Ectodermal cell (in vitro differentiated cells): ENCODE results near the gene LRMDA.

Source experiments
- H3K27ac ChIP-seq: 2 replicates; pipeline ENCODE4 v1.7.0; 2013; ENCODE audit warnings: mild to moderate bottlenecking, low read depth, low read length; ENCODE audit not compliant: insufficient read depth, poor library complexity, severe bottlenecking
- H3K27me3 ChIP-seq: 2 replicates; pipeline ENCODE4 v1.7.0; 2013; ENCODE audit warnings: mild to moderate bottlenecking, low read length; ENCODE audit not compliant: insufficient read depth, control insufficient read depth, poor library complexity, severe bottlenecking
- H3K36me3 ChIP-seq: one replicate; pipeline ENCODE4 v1.7.0; 2013; ENCODE audit warnings: low read length; ENCODE audit not compliant: control insufficient read depth, insufficient read depth
- H3K4me1 ChIP-seq: one replicate; pipeline ENCODE4 v1.7.0; 2013; ENCODE audit warnings: low read length; ENCODE audit not compliant: control insufficient read depth, insufficient read depth
- H3K4me3 ChIP-seq: 2 replicates; pipeline ENCODE4 v1.7.0; 2013; ENCODE audit warnings: low read depth, low read length, control low read depth; ENCODE audit not compliant: insufficient read depth
- H3K9me3 ChIP-seq: 2 replicates; pipeline ENCODE4 v1.7.0; 2013; ENCODE audit warnings: mild to moderate bottlenecking, low read length, moderate library complexity; ENCODE audit not compliant: control insufficient read depth
- WGBS, 2 experiments: methylation state at CpG; one replicate each; pipeline ENCODE4 v1.1.7; 2013; ENCODE audit warnings: missing lambda C conversion rate in 2 of 2; 5-methylcytosine and 5-hydroxymethylcytosine counted together

The LRMDA gene

DNA sequence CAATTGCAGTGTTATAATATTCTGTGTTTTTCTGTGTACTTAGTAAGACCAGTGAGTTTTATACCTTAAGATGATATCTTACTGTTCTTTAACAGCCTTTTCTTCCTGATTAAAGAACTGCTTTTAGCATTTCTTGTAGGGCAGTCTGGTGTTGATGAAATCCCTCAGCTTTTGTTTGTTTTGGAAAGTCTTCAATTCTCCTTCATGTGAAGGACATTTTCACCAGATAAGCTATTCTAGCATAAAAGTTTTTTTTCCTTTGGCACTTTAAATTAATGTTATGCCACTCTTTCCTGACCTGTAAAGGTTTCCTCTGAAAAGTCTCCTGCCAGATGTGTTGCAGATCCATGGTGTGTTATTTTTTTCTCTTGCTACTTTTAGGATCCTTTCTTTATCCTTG is 1059.8 kb downstream of the LRMDA start:
- Histone ChIP-seq H3K9me3 (peaks cover 3% of the 10 kb centered on the region), H3K27me3 (no peaks in the 10 kb centered on the region), H3K36me3 (no peaks in the 10 kb centered on the region), H3K4me1 (no peaks in the 10 kb centered on the region), H3K4me3 (no peak overlapping the region), H3K27ac (no peak overlapping the region)

DNA sequence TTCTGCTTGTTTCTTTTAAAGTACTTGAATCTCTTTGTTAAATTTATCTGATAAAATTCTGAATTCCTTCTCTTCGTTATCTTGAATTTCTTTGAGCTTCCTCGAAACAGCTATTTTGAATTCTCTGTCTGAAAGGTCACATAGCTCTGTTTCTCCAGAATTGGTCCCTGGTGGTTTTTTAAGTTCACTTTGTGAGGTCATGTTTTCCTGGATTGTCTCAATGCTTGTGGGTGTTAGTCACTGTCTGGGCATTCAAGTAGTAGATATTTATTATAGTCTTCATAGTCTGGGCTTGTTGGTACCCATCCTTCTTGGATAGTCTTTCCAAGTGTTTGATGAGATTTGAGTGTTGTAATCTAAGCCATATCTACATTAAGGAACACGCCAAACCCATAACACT is 1060.6 kb downstream of the LRMDA start:
- H3K4me1 ChIP-seq, result no peaks in the 10 kb centered on the region
- H3K27ac ChIP-seq, result no peak overlapping the region
- no peaks in the 10 kb centered on the region for H3K27me3 ChIP-seq
- no peaks in the 10 kb centered on the region for H3K36me3 ChIP-seq
- 90 to 96% methylated on average over 3 of the region's 3 CpGs for WGBS, 2 experiments
- H3K9me3 ChIP-seq, result peaks cover 3% of the 10 kb centered on the region
- no peak overlapping the region for H3K4me3 ChIP-seq

DNA sequence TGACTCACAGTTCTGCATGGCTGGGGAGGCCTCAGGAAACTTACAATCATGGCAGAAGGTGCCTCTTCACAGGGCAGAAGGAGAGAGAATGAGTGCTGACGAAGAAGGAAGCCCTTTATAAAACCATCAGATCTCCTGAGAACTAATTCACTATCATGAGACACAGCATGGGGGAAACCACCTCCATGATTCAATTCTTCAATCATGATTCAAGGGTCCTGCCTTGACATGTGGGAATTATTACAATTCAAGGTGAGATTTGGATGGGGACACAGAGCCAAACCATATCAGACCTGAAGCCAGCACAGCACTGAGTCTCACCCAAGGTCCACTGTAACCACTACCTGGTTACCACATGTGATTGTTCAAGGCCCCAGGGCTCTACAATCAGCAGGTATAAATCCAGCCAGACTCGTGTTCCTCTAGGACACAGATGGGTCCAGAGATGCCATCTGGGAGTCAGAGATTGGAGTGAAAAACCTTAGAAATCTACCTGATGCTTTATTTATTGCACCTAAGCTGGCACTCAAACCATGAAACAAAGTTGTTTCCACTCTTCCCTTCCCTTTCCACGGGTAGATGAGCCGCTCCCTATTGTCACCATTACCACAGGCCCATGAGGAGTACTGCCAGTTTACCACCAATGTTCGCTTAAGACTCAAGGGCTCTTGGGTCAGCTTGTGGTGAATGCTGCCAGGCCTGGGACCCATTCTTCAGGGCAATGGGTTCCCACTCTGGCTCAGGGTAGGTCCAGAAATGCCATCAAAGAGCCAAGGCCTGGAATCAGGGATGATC is 1061.5 kb downstream of the LRMDA start:
- no peaks in the 10 kb centered on the region for H3K36me3 ChIP-seq
- no peak overlapping the region for H3K4me3 ChIP-seq
- H3K9me3 ChIP-seq, result peaks cover 3% of the 10 kb centered on the region
- H3K27me3 ChIP-seq, result no peaks in the 10 kb centered on the region
- 89 to 92% methylated on average over 5 of the region's 5 CpGs for WGBS, 2 experiments
- H3K27ac ChIP-seq, result no peak overlapping the region
- no peaks in the 10 kb centered on the region for H3K4me1 ChIP-seq

DNA sequence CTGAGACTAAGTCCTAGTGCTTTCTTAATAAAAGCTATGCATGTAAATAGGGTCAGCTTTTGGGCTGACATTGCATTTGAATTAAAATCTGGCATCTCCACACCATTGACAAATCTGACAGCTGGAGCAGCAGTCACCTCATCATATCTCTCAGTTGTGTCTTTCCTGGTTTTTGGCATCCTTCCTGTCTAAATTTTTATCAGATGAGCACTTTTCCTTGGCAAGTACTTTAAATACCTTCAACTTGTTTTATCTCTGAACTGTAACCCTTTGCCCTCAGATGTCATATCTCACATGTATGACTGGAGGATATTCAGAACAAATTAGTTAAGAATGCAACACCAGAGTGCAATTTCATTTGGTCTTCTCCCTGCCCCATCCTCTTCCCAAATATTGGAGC is 1066.2 kb downstream of the LRMDA start:
- Histone ChIP-seq H3K27ac (no peak overlapping the region), H3K4me3 (no peak overlapping the region), H3K9me3 (peaks cover 2% of the 10 kb centered on the region), H3K36me3 (no peaks in the 10 kb centered on the region), H3K4me1 (no peaks in the 10 kb centered on the region), H3K27me3 (no peaks in the 10 kb centered on the region)

DNA sequence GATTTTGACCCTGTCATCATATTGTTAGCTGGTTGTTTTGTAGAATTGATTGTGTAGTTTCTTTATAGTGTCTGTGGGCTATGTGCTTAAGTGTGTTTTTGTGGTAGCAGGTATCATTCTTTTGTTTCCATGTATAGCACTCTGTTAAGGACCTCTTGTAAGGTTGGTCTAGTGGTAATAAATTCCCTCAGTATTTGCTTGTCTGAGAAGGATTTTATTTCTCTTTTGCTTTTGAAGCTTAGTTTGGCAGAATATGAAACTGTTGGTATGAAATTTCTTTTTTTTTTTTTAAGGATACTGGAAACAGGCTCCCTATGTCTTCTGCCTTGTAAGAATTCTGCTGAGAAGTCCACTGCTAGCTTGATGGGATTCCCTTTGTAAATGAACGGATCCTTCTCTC is 1073.4 kb downstream of the LRMDA start:
- no peaks in the 10 kb centered on the region for H3K27me3 ChIP-seq
- no peak overlapping the region for H3K27ac ChIP-seq
- H3K36me3 ChIP-seq, result no peaks in the 10 kb centered on the region
- peaks cover 2% of the 10 kb centered on the region for H3K9me3 ChIP-seq
- no peaks in the 10 kb centered on the region for H3K4me1 ChIP-seq
- H3K4me3 ChIP-seq, result no peak overlapping the region
- 97 to 100% methylated on average over 1 of the region's 1 CpG for WGBS, 2 experiments

DNA sequence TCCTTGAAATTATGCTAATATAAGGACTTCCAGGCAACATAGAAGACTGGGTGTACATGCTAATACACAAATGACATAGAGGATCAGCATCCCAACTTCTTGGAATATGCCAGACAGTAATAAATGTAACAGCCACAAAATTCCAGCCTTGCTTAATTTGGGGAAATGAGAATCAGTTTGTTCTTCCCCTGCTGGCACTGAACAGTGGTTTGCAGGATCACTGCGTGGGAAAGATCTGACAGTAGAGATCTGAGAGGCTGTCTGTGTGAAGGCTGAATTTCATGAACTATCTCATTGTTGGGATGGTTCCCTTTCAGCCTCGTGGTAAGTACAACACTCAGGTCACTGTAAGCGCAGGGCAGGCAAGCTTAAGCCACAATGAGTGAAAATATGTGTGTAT is 1078.0 kb downstream of the LRMDA start:
- Histone ChIP-seq H3K4me1 (no peaks in the 10 kb centered on the region), H3K4me3 (no peak overlapping the region), H3K36me3 (no peaks in the 10 kb centered on the region), H3K9me3 (no peaks in the 10 kb centered on the region), H3K27ac (no peak overlapping the region), H3K27me3 (no peaks in the 10 kb centered on the region)
- 78 to 82% methylated on average over 3 of the region's 3 CpGs for WGBS, 2 experiments

DNA sequence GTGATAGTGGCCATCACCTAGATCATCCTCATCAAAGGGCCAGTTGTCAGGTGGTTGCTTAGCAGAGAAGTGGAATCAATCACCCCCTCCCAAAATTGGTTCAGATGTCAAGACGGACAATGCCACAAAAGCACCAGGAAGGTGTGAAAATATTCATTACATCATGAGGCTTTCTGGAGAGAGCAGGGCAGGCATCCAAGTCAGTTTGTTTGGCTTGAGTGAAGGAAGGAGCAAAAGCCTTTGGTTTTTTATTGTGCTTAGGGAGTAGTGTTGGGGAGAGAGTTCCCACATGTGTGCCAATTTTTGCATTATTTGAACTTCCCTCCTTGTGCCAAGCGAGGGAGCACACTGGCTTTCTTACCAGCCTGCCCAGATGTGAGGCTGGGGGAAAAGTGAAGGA is 1082.9 kb downstream of the LRMDA start:
- Histone ChIP-seq H3K4me1 (no peaks in the 10 kb centered on the region), H3K27me3 (no peaks in the 10 kb centered on the region), H3K4me3 (no peak overlapping the region), H3K9me3 (no peaks in the 10 kb centered on the region), H3K36me3 (no peaks in the 10 kb centered on the region), H3K27ac (no peak overlapping the region)
- WGBS, 2 experiments, result 95 to 96% methylated on average over 2 of the region's 2 CpGs

DNA sequence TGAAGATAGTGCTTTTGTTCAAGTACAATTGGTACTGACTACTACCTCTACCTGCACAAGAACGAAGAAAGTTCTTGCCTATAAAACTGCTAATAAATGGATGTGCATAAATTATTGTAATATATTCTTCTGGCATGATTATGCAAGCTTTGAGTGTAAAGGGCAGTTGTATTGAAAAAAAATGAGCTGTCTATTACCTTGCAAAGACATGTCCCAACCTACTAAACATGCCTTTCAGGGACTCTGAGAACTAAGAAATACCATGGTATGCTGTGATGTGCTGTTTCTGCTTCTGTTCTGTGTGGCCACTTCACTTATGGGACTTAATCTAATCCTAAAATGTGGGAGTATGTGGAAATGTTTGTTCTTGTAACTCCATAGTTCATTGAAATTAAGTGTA is 1083.4 kb downstream of the LRMDA start:
- Histone ChIP-seq H3K27ac (no peak overlapping the region), H3K4me3 (no peak overlapping the region), H3K9me3 (no peaks in the 10 kb centered on the region), H3K27me3 (no peaks in the 10 kb centered on the region), H3K36me3 (no peaks in the 10 kb centered on the region), H3K4me1 (no peaks in the 10 kb centered on the region)
- 100% methylated on average over 1 of the region's 1 CpG; no CpG with 5 or more reads in 1 of the 2 experiments for WGBS, 2 experiments

DNA sequence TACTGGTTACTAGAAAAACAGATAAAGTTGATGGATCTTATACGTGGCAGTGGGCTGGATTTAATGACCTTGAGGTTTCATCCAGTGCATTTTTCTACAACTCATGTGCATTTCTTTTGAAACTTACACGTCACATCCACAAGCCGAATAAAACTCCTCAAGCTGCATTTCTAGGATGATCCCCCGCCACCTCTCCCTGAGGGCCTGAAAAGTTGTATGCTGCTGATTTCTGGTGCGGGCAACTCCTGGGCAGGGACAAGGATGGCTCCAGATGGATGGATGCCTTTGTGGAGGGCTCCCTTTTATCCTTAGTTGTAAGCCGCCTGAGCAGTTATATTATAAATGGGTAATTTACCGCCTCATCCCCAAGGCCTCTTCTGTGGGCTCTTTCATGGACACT is 1091.1 kb downstream of the LRMDA start:
- Histone ChIP-seq H3K27ac (no peak overlapping the region), H3K9me3 (no peaks in the 10 kb centered on the region), H3K4me1 (no peaks in the 10 kb centered on the region), H3K4me3 (no peak overlapping the region), H3K36me3 (no peaks in the 10 kb centered on the region), H3K27me3 (no peaks in the 10 kb centered on the region)
- WGBS, 2 experiments, result 92 to 93% methylated on average over 7 of the region's 7 CpGs

DNA sequence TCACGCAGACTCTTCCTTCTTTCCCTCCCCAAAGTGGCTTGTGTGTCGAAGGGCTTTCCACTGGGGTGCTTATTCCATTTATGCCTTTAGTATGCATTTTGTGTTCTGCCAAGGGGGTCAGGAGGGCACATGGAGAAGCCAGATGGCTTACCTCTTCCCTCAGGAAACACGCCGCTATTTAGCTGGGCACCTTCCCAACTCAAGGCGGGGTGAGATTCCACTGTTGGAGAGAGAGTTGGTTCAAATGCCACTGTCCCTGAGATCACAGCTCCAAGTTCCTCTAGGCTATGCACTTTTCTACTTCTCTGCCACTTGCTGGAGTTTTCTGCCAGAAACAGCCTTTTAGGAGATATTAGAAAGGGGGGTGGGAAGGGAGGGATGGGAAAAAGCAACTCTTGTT is 1091.8 kb downstream of the LRMDA start:
- H3K27ac ChIP-seq, result no peak overlapping the region
- no peak overlapping the region for H3K4me3 ChIP-seq
- H3K27me3 ChIP-seq, result no peaks in the 10 kb centered on the region
- 95 to 97% methylated on average over 5 of the region's 5 CpGs for WGBS, 2 experiments
- H3K36me3 ChIP-seq, result no peaks in the 10 kb centered on the region
- no peaks in the 10 kb centered on the region for H3K9me3 ChIP-seq
- H3K4me1 ChIP-seq, result no peaks in the 10 kb centered on the region
